ENCODE data around the gene DLG2.

- TF ChIP-seq, protein P1, sequence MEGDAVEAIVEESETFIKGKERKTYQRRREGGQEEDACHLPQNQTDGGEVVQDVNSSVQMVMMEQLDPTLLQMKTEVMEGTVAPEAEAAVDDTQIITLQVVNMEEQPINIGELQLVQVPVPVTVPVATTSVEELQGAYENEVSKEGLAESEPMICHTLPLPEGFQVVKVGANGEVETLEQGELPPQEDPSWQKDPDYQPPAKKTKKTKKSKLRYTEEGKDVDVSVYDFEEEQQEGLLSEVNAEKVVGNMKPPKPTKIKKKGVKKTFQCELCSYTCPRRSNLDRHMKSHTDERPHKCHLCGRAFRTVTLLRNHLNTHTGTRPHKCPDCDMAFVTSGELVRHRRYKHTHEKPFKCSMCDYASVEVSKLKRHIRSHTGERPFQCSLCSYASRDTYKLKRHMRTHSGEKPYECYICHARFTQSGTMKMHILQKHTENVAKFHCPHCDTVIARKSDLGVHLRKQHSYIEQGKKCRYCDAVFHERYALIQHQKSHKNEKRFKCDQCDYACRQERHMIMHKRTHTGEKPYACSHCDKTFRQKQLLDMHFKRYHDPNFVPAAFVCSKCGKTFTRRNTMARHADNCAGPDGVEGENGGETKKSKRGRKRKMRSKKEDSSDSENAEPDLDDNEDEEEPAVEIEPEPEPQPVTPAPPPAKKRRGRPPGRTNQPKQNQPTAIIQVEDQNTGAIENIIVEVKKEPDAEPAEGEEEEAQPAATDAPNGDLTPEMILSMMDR (conservative IDR thresholded peaks at IDR 0.05; ENCODE audit: low read length): no peak
- no peak for TF ChIP-seq EZH2phosphoT487 (IDR thresholded peaks at IDR 0.05; ENCODE audit: borderline replicate concordance, low read depth, low read length)
Observed at GRCh38 chr11:83933008-83933407, 1694.1 kb downstream of the DLG2 start.
